H9 (cell line): ENCODE results near the gene SS18L1. TPM values are rescaled to one million over a fixed set of nuclear protein-coding genes. Genes with fewer than 3 reads are reported as not detected.

Source experiments
- DNase-seq: peaks from one replicate; pipeline ENCODE4 v3.0.0-alpha.2; 2017
- H2AFZ ChIP-seq: one replicate; pipeline ENCODE4 v1.6.1; 2013; ENCODE audit warnings: mild to moderate bottlenecking, low read length, control low read depth, moderate library complexity
- H2AK5ac ChIP-seq: 2 replicates; pipeline ENCODE4 v1.6.1; 2013; ENCODE audit warnings: low read length, control low read depth, mixed read lengths; ENCODE audit not compliant: insufficient read length
- H2BK120ac ChIP-seq: one replicate; pipeline ENCODE4 v1.6.1; 2013; ENCODE audit warnings: low read depth, mild to moderate bottlenecking, low read length, control low read depth, inconsistent platforms; ENCODE audit not compliant: poor library complexity, severe bottlenecking
- H2BK12ac ChIP-seq: 2 replicates; pipeline ENCODE4 v1.6.1; 2013; ENCODE audit warnings: low read length, control low read depth, mixed read lengths, low read depth; ENCODE audit not compliant: insufficient read length
- H2BK15ac ChIP-seq: 2 replicates; pipeline ENCODE4 v1.6.1; 2013; ENCODE audit warnings: low read depth, low read length, control low read depth
- H2BK20ac ChIP-seq: one replicate; pipeline ENCODE4 v1.6.1; 2013; ENCODE audit warnings: low read depth, mild to moderate bottlenecking, low read length, control low read depth, inconsistent platforms; ENCODE audit not compliant: poor library complexity, severe bottlenecking
- H2BK5ac ChIP-seq: 2 replicates; pipeline ENCODE4 v1.6.1; 2013; ENCODE audit warnings: low read length, control low read depth, mixed read lengths; ENCODE audit not compliant: insufficient read length
- H3K14ac ChIP-seq: 2 replicates; pipeline ENCODE4 v1.6.1; 2013; ENCODE audit warnings: low read length, control low read depth; ENCODE audit not compliant: insufficient read depth
- H3K18ac ChIP-seq: 2 replicates; pipeline ENCODE4 v1.6.1; 2013; ENCODE audit warnings: low read depth, mild to moderate bottlenecking, mixed read lengths, low read length, control low read depth; ENCODE audit not compliant: insufficient read length
- H3K23ac ChIP-seq: 2 replicates; pipeline ENCODE4 v1.6.1; 2013; ENCODE audit warnings: low read length, control low read depth, mixed read lengths, low read depth; ENCODE audit not compliant: insufficient read length
- H3K23me2 ChIP-seq: 2 replicates; pipeline ENCODE4 v1.6.1; 2013; ENCODE audit warnings: low read depth, mild to moderate bottlenecking, mixed read lengths, low read length, control low read depth; ENCODE audit not compliant: insufficient read length, poor library complexity, severe bottlenecking
- H3K27ac ChIP-seq: 2 replicates; pipeline ENCODE4 v1.5.1; 2013; ENCODE audit warnings: low read length, control low read depth, mixed read lengths, low read depth; ENCODE audit not compliant: insufficient read length
- H3K27me3 ChIP-seq: 2 replicates; pipeline ENCODE4 v1.6.1; 2013; ENCODE audit warnings: low read length, control low read depth, inconsistent platforms; ENCODE audit not compliant: insufficient read depth
- H3K4ac ChIP-seq: 2 replicates; pipeline ENCODE4 v1.6.1; 2013; ENCODE audit warnings: low read depth, mild to moderate bottlenecking, control low read depth, inconsistent platforms, low read length, moderate library complexity
- H3K4me1 ChIP-seq: 2 replicates; pipeline ENCODE4 v1.6.1; 2013; ENCODE audit warnings: low read length, control low read depth, inconsistent platforms; ENCODE audit not compliant: insufficient read depth
- H3K4me2 ChIP-seq: 2 replicates; pipeline ENCODE4 v1.6.1; 2013; ENCODE audit warnings: low read length, control low read depth, mixed read lengths; ENCODE audit not compliant: insufficient read length, insufficient read depth
- H3K56ac ChIP-seq: 2 replicates; pipeline ENCODE4 v1.6.1; 2013; ENCODE audit warnings: low read depth, mild to moderate bottlenecking, mixed read lengths, low read length, control low read depth; ENCODE audit not compliant: insufficient read length
- H3K79me1 ChIP-seq: 2 replicates; pipeline ENCODE4 v1.6.1; 2013; ENCODE audit warnings: low read depth, mild to moderate bottlenecking, moderate library complexity, low read length, control low read depth, inconsistent platforms; ENCODE audit not compliant: insufficient read depth, poor library complexity, severe bottlenecking
- H3K79me2 ChIP-seq: 2 replicates; pipeline ENCODE4 v1.6.1; 2013; ENCODE audit warnings: low read length, control low read depth, inconsistent platforms; ENCODE audit not compliant: insufficient read depth
- H3K9ac ChIP-seq: 2 replicates; pipeline ENCODE4 v1.6.1; 2013; ENCODE audit warnings: low read length, control low read depth, mixed read lengths; ENCODE audit not compliant: insufficient read length; ENCODE audit errors: extremely low read depth
- H3K9me3 ChIP-seq: one replicate; pipeline ENCODE4 v1.6.1; 2013; ENCODE audit warnings: low read depth, low read length, inconsistent platforms; ENCODE audit not compliant: control insufficient read depth
- H3T11ph ChIP-seq: one replicate; pipeline ENCODE4 v1.6.1; 2013; ENCODE audit warnings: mild to moderate bottlenecking, low read length, control low read depth, inconsistent platforms
- H4K20me1 ChIP-seq: one replicate; pipeline ENCODE4 v1.6.1; 2013; ENCODE audit not compliant: control insufficient read depth, insufficient read length, insufficient read depth
- H4K5ac ChIP-seq: 2 replicates; pipeline ENCODE4 v1.6.1; 2013; ENCODE audit warnings: low read depth, mild to moderate bottlenecking, mixed read lengths, low read length, control low read depth; ENCODE audit not compliant: insufficient read length
- H4K8ac ChIP-seq: replicated peaks from 2 replicates; pipeline ENCODE4 v1.6.1; 2013; ENCODE audit warnings: low read length, control low read depth, mixed read lengths, low read depth; ENCODE audit not compliant: insufficient read length
- H4K91ac ChIP-seq: 2 replicates; pipeline ENCODE4 v1.6.1; 2013; ENCODE audit warnings: low read depth, mild to moderate bottlenecking, moderate library complexity, mixed read lengths, low read length, control low read depth; ENCODE audit not compliant: insufficient read length
- H3K27ac Mint-ChIP-seq, 3 experiments: 2 replicates in 2 of 3; 3 replicates in 1 of 3; pipeline ENCODE4 v1.8.0; 2020 to 2021; ENCODE audit warnings: mixed read lengths in 3 of 3, mild to moderate bottlenecking in 1 of 3, moderate library complexity in 1 of 3
- H3K27me3 Mint-ChIP-seq: 2 replicates; pipeline ENCODE4 v1.8.0; 2021; ENCODE audit warnings: low read depth, mild to moderate bottlenecking, moderate library complexity, mixed read lengths
- H3K36me3 Mint-ChIP-seq, 3 experiments: 2 replicates in 2 of 3; 3 replicates in 1 of 3; pipeline ENCODE4 v1.8.0; 2020 to 2021; ENCODE audit warnings: low read depth in 3 of 3, mixed read lengths in 3 of 3; ENCODE audit not compliant: insufficient read depth in 1 of 3
- H3K4me1 Mint-ChIP-seq, 2 experiments: 2 replicates each; pipeline ENCODE4 v1.8.0; 2020; ENCODE audit warnings: mixed read lengths in 2 of 2
- H3K4me3 Mint-ChIP-seq, 2 experiments: 2 replicates in 1 of 2; 3 replicates in 1 of 2; pipeline ENCODE4 v1.8.0; 2020 to 2021; ENCODE audit warnings: mild to moderate bottlenecking in 2 of 2, mixed read lengths in 2 of 2, moderate library complexity in 1 of 2
- H3K9me3 Mint-ChIP-seq, 2 experiments: 2 replicates in 1 of 2; 3 replicates in 1 of 2; pipeline ENCODE4 v1.8.0; 2020; ENCODE audit warnings: mild to moderate bottlenecking in 2 of 2, mixed read lengths in 2 of 2, moderate library complexity in 1 of 2
- WGBS: extraction: QIAGEN DNeasy Blood & Tissue Kit; methylation state at CpG from one replicate; pipeline ENCODE4 v1.1.7; 2013; ENCODE audit warnings: missing lambda C conversion rate, low lambda C conversion rate, mixed read lengths; ENCODE audit not compliant: insufficient read length; ENCODE audit errors: extremely low coverage; 5-methylcytosine and 5-hydroxymethylcytosine counted together
- total RNA-seq: library from RNA; stranded (reverse); gene quantifications from 2 replicates; pipeline ENCODE4 v1.2.1, GENCODE V29; 2021
- TF ChIP-seq, protein P1 (sequence below): fragments of 200-600 bp; sonication (generic); conservative IDR thresholded peaks from 3 replicates; pipeline ENCODE4 v1.8.0; 2021; ENCODE audit warnings: antibody characterized with exemption, mild to moderate bottlenecking

SS18L1 gene
- total RNA-seq, 1 experiment from 2014 or later: 22.2 TPM

DNA sequence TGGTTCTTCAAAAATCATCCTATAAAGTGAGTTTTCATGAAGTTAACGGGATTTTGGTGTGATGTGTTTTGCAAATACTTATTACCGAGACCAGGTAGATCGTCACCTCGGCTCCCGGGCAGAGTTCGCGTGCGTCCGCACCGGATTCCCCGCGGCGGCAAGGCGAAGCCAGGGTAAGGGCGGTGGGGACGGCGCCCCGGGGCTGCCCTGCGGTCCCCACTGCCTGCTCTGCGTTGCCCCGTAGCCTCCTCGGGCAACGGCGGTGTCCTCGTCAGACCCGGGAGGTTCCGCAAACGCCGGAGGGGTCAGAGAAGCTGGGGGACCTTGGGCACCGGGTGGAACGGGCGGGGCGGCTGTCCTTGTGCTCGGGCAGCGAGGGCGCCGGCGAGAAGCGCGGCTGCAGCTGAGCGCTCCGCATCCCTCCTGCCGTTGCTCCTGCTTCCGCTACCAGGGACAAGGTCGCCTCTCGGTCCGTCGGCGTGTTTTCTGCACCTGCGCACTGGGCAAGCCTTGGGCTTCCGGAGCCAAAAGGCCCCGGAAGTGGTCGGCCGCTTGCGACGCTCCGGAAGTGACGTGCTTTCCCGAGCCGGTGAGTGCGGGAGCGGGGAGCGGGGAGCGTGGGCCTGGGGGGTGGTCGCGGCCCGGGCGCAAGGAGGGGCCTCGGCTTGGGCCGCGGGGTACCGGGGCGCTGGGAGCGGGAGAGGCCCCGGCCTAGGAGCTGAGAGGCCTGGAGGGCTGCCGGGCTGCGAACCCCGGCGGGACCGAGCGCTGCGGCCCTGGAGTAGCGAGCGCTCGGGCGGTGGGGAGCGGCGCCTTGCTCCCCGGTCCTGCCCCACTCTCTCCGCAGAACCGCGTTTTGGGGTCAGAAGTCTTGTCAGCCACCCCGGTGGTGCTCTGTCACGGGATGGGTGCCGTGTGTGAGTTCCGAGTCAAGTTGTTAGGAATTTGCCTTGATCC lies 39.2 kb downstream of the SS18L1 start, which contains the start of gene MTG2:
TSS of gene MTG2 (plus strand) at position 560 of the 957 bp plus-strand sequence. CDS start 10,393 bp downstream, outside the sequence.
- Histone ChIP-seq H4K8ac (no peak within 1 kb of the TSS), H2BK120ac (no peak within 1 kb of the TSS), H3K18ac (peak within 1 kb of the TSS; percentile 69), H3K27ac (no peak within 1 kb of the TSS), H3K27me3 (no peaks in the 10 kb centered on the region), H4K5ac (no peak within 1 kb of the TSS), H3K4ac (no peak within 1 kb of the TSS), H3K23ac (no peak within 1 kb of the TSS), H3K56ac (no peak within 1 kb of the TSS), H3T11ph (no peak within 1 kb of the TSS), H2AFZ (no peak within 1 kb of the TSS), H2BK15ac (no peak within 1 kb of the TSS), H2BK12ac (no peak within 1 kb of the TSS), H3K79me1 (no peaks in the 10 kb centered on the region), H3K14ac (peak within 1 kb of the TSS; percentile 76), H4K91ac (no peak within 1 kb of the TSS), H3K23me2 (peaks cover 3% of the 10 kb centered on the region), H3K79me2 (peaks cover 4% of the 10 kb centered on the region; the same call in 1 of the 2 replicates), H3K4me1 (peaks cover 2% of the 10 kb centered on the region; the same call in 1 of the 2 replicates), H3K9ac (peak within 1 kb of the TSS; percentile 90), H2AK5ac (no peak within 1 kb of the TSS), H4K20me1 (no peaks in the 10 kb centered on the region), H2BK20ac (no peak within 1 kb of the TSS), H3K9me3 (no peaks in the 10 kb centered on the region), H3K4me2 (peak within 1 kb of the TSS; percentile 91), H2BK5ac (no peak within 1 kb of the TSS)
- peak; percentile 96 for DNase-seq
- peak within 1 kb of the TSS; percentile 88 to 91 for H3K4me3 Mint-ChIP-seq
- H3K27me3 Mint-ChIP-seq: no peaks in the 10 kb centered on the region; the same call in 1 of the 2 replicates
- WGBS: no CpG with 5 or more reads among the region's 96 CpGs
- TF ChIP-seq, protein P1, sequence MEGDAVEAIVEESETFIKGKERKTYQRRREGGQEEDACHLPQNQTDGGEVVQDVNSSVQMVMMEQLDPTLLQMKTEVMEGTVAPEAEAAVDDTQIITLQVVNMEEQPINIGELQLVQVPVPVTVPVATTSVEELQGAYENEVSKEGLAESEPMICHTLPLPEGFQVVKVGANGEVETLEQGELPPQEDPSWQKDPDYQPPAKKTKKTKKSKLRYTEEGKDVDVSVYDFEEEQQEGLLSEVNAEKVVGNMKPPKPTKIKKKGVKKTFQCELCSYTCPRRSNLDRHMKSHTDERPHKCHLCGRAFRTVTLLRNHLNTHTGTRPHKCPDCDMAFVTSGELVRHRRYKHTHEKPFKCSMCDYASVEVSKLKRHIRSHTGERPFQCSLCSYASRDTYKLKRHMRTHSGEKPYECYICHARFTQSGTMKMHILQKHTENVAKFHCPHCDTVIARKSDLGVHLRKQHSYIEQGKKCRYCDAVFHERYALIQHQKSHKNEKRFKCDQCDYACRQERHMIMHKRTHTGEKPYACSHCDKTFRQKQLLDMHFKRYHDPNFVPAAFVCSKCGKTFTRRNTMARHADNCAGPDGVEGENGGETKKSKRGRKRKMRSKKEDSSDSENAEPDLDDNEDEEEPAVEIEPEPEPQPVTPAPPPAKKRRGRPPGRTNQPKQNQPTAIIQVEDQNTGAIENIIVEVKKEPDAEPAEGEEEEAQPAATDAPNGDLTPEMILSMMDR: no peak
- H3K27ac Mint-ChIP-seq: peak within 1 kb of the TSS; percentile 91 to 98 (median 95); a peak in 6 of 7 replicates
- no peaks in the 10 kb centered on the region for H3K9me3 Mint-ChIP-seq
- H3K36me3 Mint-ChIP-seq: peaks cover 6 to 10% (median 6%) of the 10 kb centered on the region in 3 experiments; a peak in 6 of 7 replicates
- H3K4me1 Mint-ChIP-seq: peaks cover 15% of the 10 kb centered on the region in 2 experiments
